OCI-LY3 (cell line): ENCODE data around the gene GJC3.
"Not testable (repeated sequence)": the region's sequence is repeated elsewhere in the genome, so short reads cannot be mapped to it uniquely, and the experiment has no call there.

Source experiments
- H2AFZ ChIP-seq: fragments of 200-600, 300-600 bp; shearing (Covaris generic); 2 replicates; pipeline ENCODE4 v1.6.0; 2014; ENCODE audit warnings: antibody characterized with exemption, low read depth, low read length
- H3K27ac ChIP-seq: fragments of 200-600, 300-600 bp; sonication (generic); 2 replicates; pipeline ENCODE4 v1.5.1; 2014; ENCODE audit warnings: mild to moderate bottlenecking, low read length, moderate library complexity, mixed read lengths
- H3K27me3 ChIP-seq: fragments of 200-600, 300-600 bp; sonication (generic); 2 replicates; pipeline ENCODE4 v1.6.1; 2014; ENCODE audit warnings: low read depth, low read length, mixed read lengths
- H3K36me3 ChIP-seq: fragments of 200-600, 300-600 bp; sonication (generic); replicated peaks from 2 replicates; pipeline ENCODE3; 2014; ENCODE audit warnings: low read depth, low read length, mixed read lengths
- H3K4me1 ChIP-seq: fragments of 300-600, 200-600 bp; sonication (generic); 2 replicates; pipeline ENCODE4 v1.6.1; 2014; ENCODE audit warnings: low read length, mixed read lengths
- H3K4me2 ChIP-seq: fragments of 200-600, 300-600 bp; sonication (generic); 2 replicates; pipeline ENCODE4 v1.6.1; 2014; ENCODE audit warnings: low read length, mixed read lengths
- H3K4me3 ChIP-seq: fragments of 300-600, 200-600 bp; sonication (generic); 2 replicates; pipeline ENCODE4 v1.5.1; 2014; ENCODE audit warnings: antibody characterized with exemption, mild to moderate bottlenecking, low read length, moderate library complexity
- H3K79me2 ChIP-seq: fragments of 300-600, 200-600 bp; shearing (Covaris generic); 2 replicates; pipeline ENCODE4 v1.6.1; 2014; ENCODE audit warnings: mild to moderate bottlenecking, low read length, mixed read lengths
- H3K9ac ChIP-seq: fragments of 300-600, 200-600 bp; shearing (Covaris generic); 2 replicates; pipeline ENCODE4 v1.6.0; 2014; ENCODE audit warnings: mild to moderate bottlenecking, low read length, moderate library complexity
- H3K9me3 ChIP-seq: fragments of 200-600, 300-600 bp; shearing (Covaris generic); 2 replicates; pipeline ENCODE4 v1.6.1; 2014; ENCODE audit warnings: low read length, mixed read lengths; ENCODE audit not compliant: insufficient read depth
- H4K20me1 ChIP-seq: fragments of 200-600, 300-600 bp; sonication (generic); 2 replicates; pipeline ENCODE4 v1.6.1; 2016; ENCODE audit warnings: low read length, mixed read lengths; ENCODE audit not compliant: insufficient read depth
- CTCF ChIP-seq: fragments of 200-600, 300-600 bp; sonication (generic); IDR thresholded peaks from 2 replicates; pipeline ENCODE4 v1.5.1; 2014; ENCODE audit warnings: antibody characterized with exemption, low read length, low read depth
- EZH2phosphoT487 ChIP-seq: fragments of 200-600 bp; shearing (Covaris generic); IDR thresholded peaks from 2 replicates; pipeline ENCODE4 v1.6.1; 2018; ENCODE audit warnings: antibody characterized with exemption, mixed run types, low read depth

Gene GJC3

GRCh38 chr7:99958564-99959227 is 29.3 kb upstream of the GJC3 start:
- Histone ChIP-seq H2AFZ (no peak overlapping the region), H3K27me3 (peaks cover 14% of the 10 kb centered on the region), H3K4me3 (no peak overlapping the region), H4K20me1 (no peaks in the 10 kb centered on the region), H3K27ac (no peak overlapping the region), H3K9ac (no peak overlapping the region), H3K36me3 (no peaks in the 10 kb centered on the region), H3K79me2 (no peaks in the 10 kb centered on the region), H3K4me2 (no peak overlapping the region), H3K9me3 (no peaks in the 10 kb centered on the region), H3K4me1 (no peaks in the 10 kb centered on the region)
- no peak for TF ChIP-seq CTCF
- no peak for TF ChIP-seq EZH2phosphoT487

- Histone ChIP-seq H3K27me3 (peaks cover 14% of the 10 kb centered on the region), H3K4me2 (no peak overlapping the region), H3K4me3 (no peak overlapping the region), H3K79me2 (no peaks in the 10 kb centered on the region), H3K9me3 (no peaks in the 10 kb centered on the region), H3K9ac (no peak overlapping the region), H3K4me1 (no peaks in the 10 kb centered on the region), H3K36me3 (no peaks in the 10 kb centered on the region), H4K20me1 (no peaks in the 10 kb centered on the region), H2AFZ (no peak overlapping the region), H3K27ac (no peak overlapping the region)
- no peak for TF ChIP-seq CTCF
- no peak for TF ChIP-seq EZH2phosphoT487
Observed at GRCh38 chr7:99955247-99955646, 25.8 kb upstream of the GJC3 start.

GRCh38 chr7:99954643-99955042 is 25.2 kb upstream of the GJC3 start:
- not testable (repeated sequence) for H3K9ac ChIP-seq, H3K9me3 ChIP-seq, H3K36me3 ChIP-seq, H3K27ac ChIP-seq, H4K20me1 ChIP-seq, H3K4me3 ChIP-seq, H3K4me2 ChIP-seq, H2AFZ ChIP-seq, H3K79me2 ChIP-seq, H3K4me1 ChIP-seq
- H3K27me3 ChIP-seq: peaks cover 14% of the 10 kb centered on the region

- no peaks in the 10 kb centered on the region for H3K4me1 ChIP-seq
- no peaks in the 10 kb centered on the region for H3K36me3 ChIP-seq
- no peaks in the 10 kb centered on the region for H3K9me3 ChIP-seq
- no peak overlapping the region for H3K27ac ChIP-seq
- H3K79me2 ChIP-seq: no peaks in the 10 kb centered on the region
- no peak overlapping the region for H3K4me3 ChIP-seq
- no peak overlapping the region for H2AFZ ChIP-seq
- peaks cover 14% of the 10 kb centered on the region for H3K27me3 ChIP-seq
- TF ChIP-seq CTCF (no peak), EZH2phosphoT487 (no peak)
- H3K9ac ChIP-seq: no peak overlapping the region
- H3K4me2 ChIP-seq: no peak overlapping the region
- no peaks in the 10 kb centered on the region for H4K20me1 ChIP-seq
Observed at GRCh38 chr7:99953649-99954048, 24.2 kb upstream of the GJC3 start.

GRCh38 chr7:99952649-99953048 is 23.2 kb upstream of the GJC3 start:
- not testable (repeated sequence) for H2AFZ ChIP-seq, H3K27ac ChIP-seq, H3K4me2 ChIP-seq, H3K36me3 ChIP-seq, H4K20me1 ChIP-seq, H3K9ac ChIP-seq, H3K9me3 ChIP-seq, H3K79me2 ChIP-seq, H3K4me1 ChIP-seq, H3K4me3 ChIP-seq
- H3K27me3 ChIP-seq: peaks cover 18% of the 10 kb centered on the region

- not testable (repeated sequence) for H3K27ac ChIP-seq, H4K20me1 ChIP-seq, H3K9ac ChIP-seq, H3K9me3 ChIP-seq, H3K4me1 ChIP-seq, H2AFZ ChIP-seq, H3K36me3 ChIP-seq, H3K79me2 ChIP-seq, H3K4me2 ChIP-seq, H3K4me3 ChIP-seq
- peaks cover 16% of the 10 kb centered on the region for H3K27me3 ChIP-seq
Observed at GRCh38 chr7:99950819-99951218, 21.4 kb upstream of the GJC3 start.
